Neural progenitor cell (in vitro differentiated cells): ENCODE results near the gene MTHFD2L. TPM values are rescaled to one million over a fixed set of nuclear protein-coding genes. Genes with fewer than 3 reads are reported as not detected.

Experiments
- DNase-seq: peaks from one replicate; pipeline ENCODE4 v3.0.0-alpha.2; 2016; ENCODE audit warnings: low spot score
- H2AFZ ChIP-seq: fragments of 200-600 bp; sonication (generic); replicated peaks from 2 replicates; pipeline ENCODE4 v1.6.1; 2016; ENCODE audit warnings: antibody characterized with exemption
- H3F3A ChIP-seq: fragments of 200-600 bp; sonication (generic); 2 replicates; pipeline ENCODE4 v1.6.1; 2016; ENCODE audit warnings: antibody characterized with exemption, low read depth
- H3K27ac ChIP-seq: fragments of 200-600 bp; sonication (generic); 2 replicates; pipeline ENCODE4 v1.5.1; 2016; ENCODE audit warnings: mild to moderate bottlenecking
- H3K27me3 ChIP-seq: fragments of 200-600 bp; sonication (generic); 2 replicates; pipeline ENCODE4 v1.6.1; 2016; ENCODE audit warnings: mild to moderate bottlenecking, moderate library complexity
- H3K36me3 ChIP-seq: fragments of 200-600 bp; sonication (generic); 2 replicates; pipeline ENCODE4 v1.5.1; 2016
- H3K4me1 ChIP-seq: fragments of 200-600 bp; sonication (generic); 2 replicates; pipeline ENCODE4 v1.6.1; 2016; ENCODE audit warnings: mixed run types
- H3K4me2 ChIP-seq: fragments of 200-600 bp; sonication (generic); 2 replicates; pipeline ENCODE4 v1.6.1; 2016
- H3K4me3 ChIP-seq: fragments of 200-600 bp; sonication (generic); 2 replicates; pipeline ENCODE4 v1.5.1; 2016
- H3K79me2 ChIP-seq: fragments of 200-600 bp; sonication (generic); 2 replicates; pipeline ENCODE4 v1.6.1; 2016; ENCODE audit warnings: low read depth
- H3K9ac ChIP-seq: fragments of 200-600 bp; sonication (generic); 2 replicates; pipeline ENCODE4 v1.6.1; 2016
- H3K9me3 ChIP-seq: fragments of 200-600 bp; sonication (generic); 2 replicates; pipeline ENCODE4 v1.5.1; 2016; ENCODE audit warnings: low read depth
- H4K20me1 ChIP-seq: fragments of 200-600 bp; sonication (generic); 2 replicates; pipeline ENCODE4 v1.6.1; 2016; ENCODE audit warnings: low read depth
- H3K27ac Mint-ChIP-seq: 3 replicates; pipeline ENCODE4 v1.8.0; 2021; ENCODE audit warnings: mixed read lengths
- H3K27me3 Mint-ChIP-seq: 2 replicates; pipeline ENCODE4 v1.8.0; 2022; ENCODE audit warnings: low read depth, mild to moderate bottlenecking, inconsistent platforms, moderate library complexity, mixed read lengths; ENCODE audit not compliant: insufficient read depth
- H3K36me3 Mint-ChIP-seq: 3 replicates; pipeline ENCODE4 v1.8.0; 2021; ENCODE audit warnings: mixed read lengths
- H3K4me1 Mint-ChIP-seq: 3 replicates; pipeline ENCODE4 v1.8.0; 2021; ENCODE audit warnings: mixed read lengths
- H3K4me3 Mint-ChIP-seq: 3 replicates; pipeline ENCODE4 v1.8.0; 2021; ENCODE audit warnings: mild to moderate bottlenecking, moderate library complexity, mixed read lengths
- H3K9me3 Mint-ChIP-seq: 3 replicates; pipeline ENCODE4 v1.8.0; 2020; ENCODE audit warnings: mixed read lengths
- CTCF ChIP-seq: fragments of 200-600 bp; sonication (generic); IDR thresholded peaks from 2 replicates; pipeline ENCODE4 v1.5.1; 2017; ENCODE audit warnings: antibody characterized with exemption, mild to moderate bottlenecking
- EZH2 ChIP-seq: fragments of 200-600 bp; sonication (generic); IDR thresholded peaks from 2 replicates; pipeline ENCODE4 v1.6.1; 2017; ENCODE audit warnings: antibody characterized with exemption, mild to moderate bottlenecking, moderate library complexity
- EZH2phosphoT487 ChIP-seq: fragments of 200-600 bp; sonication (generic); IDR thresholded peaks from 2 replicates; pipeline ENCODE4 v1.6.1; 2017; ENCODE audit warnings: antibody characterized with exemption
- total RNA-seq: library from RNA; depleted of rRNA; stranded (reverse); fragments of >200 nt; gene quantifications from 2 replicates; pipeline ENCODE4 v1.2.3, GENCODE V29; 2015; ENCODE audit warnings: low replicate concordance

The MTHFD2L gene
- total RNA-seq, 1 donor from 2014 or later: 22.1 TPM

- peaks cover 3% of the 10 kb centered on the region for H3K4me1 ChIP-seq
- H3K27me3 Mint-ChIP-seq: no peaks in the 10 kb centered on the region
- H3K27ac Mint-ChIP-seq: no peak overlapping the region
- H3K79me2 ChIP-seq: no peaks in the 10 kb centered on the region
- DNase-seq: no peak
- no peaks in the 10 kb centered on the region for H3K9me3 ChIP-seq
- H4K20me1 ChIP-seq: no peaks in the 10 kb centered on the region
- TF ChIP-seq EZH2: no peak
- TF ChIP-seq EZH2phosphoT487: no peak
- no peak for TF ChIP-seq CTCF
- no peaks in the 10 kb centered on the region for H3K36me3 Mint-ChIP-seq
- H3K4me3 Mint-ChIP-seq: no peak overlapping the region
- H3K4me3 ChIP-seq: no peak overlapping the region
- H3F3A ChIP-seq: no peaks in the 10 kb centered on the region
- no peak overlapping the region for H2AFZ ChIP-seq
- no peak overlapping the region for H3K4me2 ChIP-seq
- no peaks in the 10 kb centered on the region for H3K36me3 ChIP-seq
- no peaks in the 10 kb centered on the region for H3K27me3 ChIP-seq
- H3K9ac ChIP-seq: no peak overlapping the region
- H3K9me3 Mint-ChIP-seq: no peaks in the 10 kb centered on the region
- H3K4me1 Mint-ChIP-seq: peaks cover 7% of the 10 kb centered on the region
- no peak overlapping the region for H3K27ac ChIP-seq
These were observed 170.6 kb downstream of the MTHFD2L start for GRCh38 chr4:74328501-74328900.

GRCh38 chr4:74329307-74329706 lies 171.4 kb downstream of the MTHFD2L start:
- Histone ChIP-seq H3K4me1 (peaks cover 2% of the 10 kb centered on the region), H3K36me3 (no peaks in the 10 kb centered on the region), H4K20me1 (no peaks in the 10 kb centered on the region), H3K4me3 (no peak overlapping the region), H2AFZ (no peak overlapping the region), H3K27ac (no peak overlapping the region), H3K9ac (no peak overlapping the region), H3F3A (no peaks in the 10 kb centered on the region), H3K79me2 (no peaks in the 10 kb centered on the region), H3K27me3 (no peaks in the 10 kb centered on the region), H3K4me2 (no peak overlapping the region), H3K9me3 (no peaks in the 10 kb centered on the region)
- Mint-ChIP-seq H3K4me3 (no peak overlapping the region), H3K36me3 (no peaks in the 10 kb centered on the region), H3K27me3 (no peaks in the 10 kb centered on the region), H3K27ac (no peak overlapping the region), H3K4me1 (no peaks in the 10 kb centered on the region), H3K9me3 (no peaks in the 10 kb centered on the region)
- DNase-seq: no peak
- TF ChIP-seq CTCF (no peak), EZH2phosphoT487 (no peak), EZH2 (no peak)

- H3K27ac Mint-ChIP-seq: no peak overlapping the region
- H3K36me3 Mint-ChIP-seq: no peaks in the 10 kb centered on the region
These were observed 172.4 kb downstream of the MTHFD2L start for GRCh38 chr4:74330295-74330750.

More at GRCh38 chr4:74330295-74330750, 172.4 kb downstream of the MTHFD2L start:
- no peaks in the 10 kb centered on the region for H3K9me3 Mint-ChIP-seq
- DNase-seq: no peak
- Histone ChIP-seq H4K20me1 (no peaks in the 10 kb centered on the region), H3K9me3 (no peaks in the 10 kb centered on the region), H3K27ac (no peak overlapping the region), H3K79me2 (no peaks in the 10 kb centered on the region), H3K36me3 (no peaks in the 10 kb centered on the region), H3K27me3 (no peaks in the 10 kb centered on the region), H3F3A (no peaks in the 10 kb centered on the region), H3K4me1 (no peaks in the 10 kb centered on the region), H3K4me2 (no peak overlapping the region), H3K9ac (no peak overlapping the region), H3K4me3 (no peak overlapping the region), H2AFZ (peak overlapping the region; percentile 75)
- H3K4me3 Mint-ChIP-seq: no peak overlapping the region
- no peak for TF ChIP-seq CTCF
- TF ChIP-seq EZH2: no peak
- no peak for TF ChIP-seq EZH2phosphoT487
- H3K27me3 Mint-ChIP-seq: no peaks in the 10 kb centered on the region
- H3K4me1 Mint-ChIP-seq: no peaks in the 10 kb centered on the region
